HS-5 (cell line): ENCODE data around the gene GALNT4.

Experiments used
- DNase-seq: peaks from one replicate; pipeline ENCODE4 v3.0.0-alpha.2; 2012; ENCODE audit warnings: low read depth

Gene GALNT4

DNA sequence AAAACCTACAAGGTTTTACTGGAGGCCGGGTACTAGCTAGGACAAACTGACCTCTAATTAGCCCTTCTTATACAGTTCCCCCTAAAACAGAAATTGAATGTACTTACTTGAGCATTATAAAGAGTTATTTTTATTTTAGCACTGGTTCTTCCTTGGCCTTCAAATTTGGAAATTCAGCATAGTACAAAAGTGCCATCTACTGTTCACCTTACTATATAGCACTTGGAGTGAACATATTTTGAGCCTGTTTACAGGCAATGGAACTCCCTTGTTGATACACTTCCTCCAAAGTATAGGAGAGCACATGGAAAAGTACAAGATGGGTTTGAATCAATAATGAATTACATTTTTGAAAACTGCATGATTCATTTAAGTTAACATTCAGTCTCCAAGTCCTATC, 5.1 kb upstream of the GALNT4 start:
- DNase-seq: no peak

DNA sequence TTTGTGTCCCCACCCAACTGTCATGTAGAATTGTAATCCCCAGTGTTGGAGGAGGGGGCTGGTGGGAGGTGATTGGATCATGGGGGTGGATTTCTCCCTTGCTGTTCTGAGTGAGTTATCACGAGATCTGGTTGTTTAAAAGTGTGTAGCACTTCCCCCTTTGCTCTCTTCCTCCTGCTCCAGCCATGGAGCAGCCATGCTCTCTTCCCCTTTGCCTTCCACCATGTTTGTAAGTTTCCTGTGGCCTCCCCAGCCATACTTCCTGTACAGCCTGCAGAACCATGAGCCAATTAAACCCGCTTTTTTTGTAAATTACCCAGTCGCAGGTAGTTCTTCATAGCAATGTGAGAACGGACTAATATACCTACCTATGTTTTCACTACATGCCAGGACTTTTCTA, 3.8 kb upstream of the GALNT4 start:
- DNase-seq: no peak

DNA sequence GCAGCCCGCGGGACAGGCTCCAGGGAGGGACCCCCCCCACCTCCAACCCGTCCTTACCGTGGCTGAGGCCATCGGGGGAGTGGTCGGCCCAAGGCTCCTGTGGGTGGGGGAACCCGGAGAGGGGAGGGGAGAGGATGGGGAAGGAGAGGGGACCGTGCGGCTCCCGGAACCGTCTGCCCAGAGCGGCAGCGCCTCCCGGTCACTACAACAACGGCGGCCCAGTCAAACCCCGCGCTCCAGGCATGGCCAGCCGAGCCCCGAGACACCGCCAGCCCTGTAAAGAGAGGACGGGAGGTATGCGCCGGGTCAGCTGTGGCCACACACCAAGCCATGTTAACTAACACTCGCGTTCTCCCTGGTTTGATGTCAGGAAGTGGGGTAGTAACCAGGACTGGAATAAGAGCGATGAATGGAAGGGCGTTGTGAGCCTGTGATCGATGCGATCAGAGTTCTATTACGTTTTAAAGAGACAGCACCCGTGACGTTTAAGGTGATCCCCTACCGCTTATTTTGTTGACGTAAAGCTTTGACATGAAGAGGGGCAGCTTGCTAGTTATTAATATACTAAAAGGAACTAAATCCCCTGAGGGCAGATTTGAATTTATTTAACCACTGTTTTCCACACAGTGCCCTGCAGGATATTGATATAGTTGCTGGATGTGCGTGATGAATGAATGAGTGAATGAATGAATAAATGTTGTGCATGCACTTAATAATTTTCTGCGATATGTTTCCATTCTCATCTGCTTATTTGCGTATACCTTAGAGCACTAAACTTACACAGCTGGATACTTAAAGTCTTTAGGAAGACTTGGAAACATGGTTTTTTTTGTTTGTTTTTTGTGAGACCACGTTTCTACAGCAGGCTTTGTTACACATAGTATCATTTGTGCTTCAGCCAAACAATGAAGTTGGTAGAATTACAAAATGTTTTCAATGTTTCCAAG, 1.5 kb upstream of the GALNT4 start, which contains the start of gene POC1B:
Gene POC1B (minus strand): TSS at position 224 of the 947 bp plus-strand sequence. CDS start 152 bp downstream, at position 72.
- DNase-seq: peak; percentile 76

DNA sequence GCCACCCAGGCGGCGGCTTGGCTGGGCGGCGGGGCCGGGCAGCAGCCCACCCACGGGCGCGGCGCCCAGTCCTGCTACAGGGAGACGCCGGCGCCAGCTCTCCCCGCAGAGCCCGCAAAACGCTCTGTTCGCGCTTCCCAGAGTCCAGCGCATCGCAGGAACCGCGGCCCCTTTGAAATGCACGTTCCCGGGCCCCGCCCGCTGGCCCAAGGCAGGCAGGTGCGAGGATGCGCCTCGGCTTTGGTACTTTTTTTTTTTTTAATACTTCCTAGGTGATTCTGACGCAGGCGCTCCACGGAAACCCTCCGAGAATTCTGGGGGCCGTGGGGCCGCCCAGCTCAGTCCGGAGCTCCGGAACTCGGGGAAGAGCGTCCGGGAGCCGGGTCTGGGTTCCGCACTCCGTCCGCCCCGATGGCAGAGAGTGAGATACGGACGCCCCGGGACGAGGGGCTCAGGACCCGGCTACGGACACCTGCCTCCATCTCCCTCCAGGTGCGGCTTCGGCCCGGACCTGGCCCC, 768 bp upstream of the GALNT4 start:
- DNase-seq: no peak

DNA sequence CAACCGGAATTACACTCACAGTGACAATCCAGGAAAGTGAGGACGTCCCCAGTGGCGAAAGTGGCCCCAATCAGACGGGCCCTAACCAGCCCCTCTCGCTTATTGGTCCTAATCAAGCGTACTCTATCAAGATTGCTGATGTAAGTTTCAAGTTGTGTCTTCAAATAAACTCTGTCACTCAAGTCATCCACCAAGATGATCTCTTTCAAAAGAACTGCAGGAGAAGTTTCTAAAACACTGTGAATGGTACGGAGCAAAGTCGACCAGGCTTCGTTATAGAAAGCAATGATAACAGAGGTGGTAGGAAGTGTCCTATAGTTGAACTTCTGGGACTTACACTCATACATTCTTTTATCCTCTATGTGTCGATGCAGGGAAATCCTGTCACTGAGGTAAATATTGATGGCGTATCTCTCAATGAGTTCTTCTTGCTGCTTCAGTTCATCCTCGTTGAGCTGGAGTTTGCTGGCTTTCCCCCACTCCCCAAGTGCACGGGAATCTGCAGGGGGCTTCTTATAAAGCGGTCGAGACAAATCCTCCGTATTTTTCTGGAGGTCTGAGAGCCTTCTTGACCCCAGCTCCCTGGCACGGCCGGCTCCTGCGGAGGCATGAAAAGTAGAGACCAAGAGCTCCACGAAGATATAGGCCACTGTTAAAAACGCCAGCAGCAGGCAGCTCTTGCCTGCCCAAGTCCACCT, 604 bp downstream of the GALNT4 start:
- DNase-seq: no peak

DNA sequence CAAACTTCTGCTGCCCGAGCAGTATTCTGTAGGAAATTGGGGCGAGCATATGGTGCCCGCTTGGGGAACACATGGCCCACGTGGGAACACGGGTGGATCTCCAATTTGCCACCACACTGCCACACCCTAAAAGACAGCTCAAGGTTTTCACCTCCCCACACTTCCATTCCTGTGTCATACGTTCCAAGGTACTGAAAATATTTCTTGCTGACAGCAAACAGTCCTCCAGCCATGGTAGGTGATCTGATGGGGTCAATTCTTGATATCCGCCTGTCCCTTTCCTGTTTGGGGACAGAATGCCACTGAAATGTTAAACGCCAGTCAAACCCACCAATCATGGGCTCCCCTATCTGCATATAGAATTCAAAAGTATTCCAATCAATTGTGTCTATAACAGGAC, 1.2 kb downstream of the GALNT4 start:
- DNase-seq: no peak

DNA sequence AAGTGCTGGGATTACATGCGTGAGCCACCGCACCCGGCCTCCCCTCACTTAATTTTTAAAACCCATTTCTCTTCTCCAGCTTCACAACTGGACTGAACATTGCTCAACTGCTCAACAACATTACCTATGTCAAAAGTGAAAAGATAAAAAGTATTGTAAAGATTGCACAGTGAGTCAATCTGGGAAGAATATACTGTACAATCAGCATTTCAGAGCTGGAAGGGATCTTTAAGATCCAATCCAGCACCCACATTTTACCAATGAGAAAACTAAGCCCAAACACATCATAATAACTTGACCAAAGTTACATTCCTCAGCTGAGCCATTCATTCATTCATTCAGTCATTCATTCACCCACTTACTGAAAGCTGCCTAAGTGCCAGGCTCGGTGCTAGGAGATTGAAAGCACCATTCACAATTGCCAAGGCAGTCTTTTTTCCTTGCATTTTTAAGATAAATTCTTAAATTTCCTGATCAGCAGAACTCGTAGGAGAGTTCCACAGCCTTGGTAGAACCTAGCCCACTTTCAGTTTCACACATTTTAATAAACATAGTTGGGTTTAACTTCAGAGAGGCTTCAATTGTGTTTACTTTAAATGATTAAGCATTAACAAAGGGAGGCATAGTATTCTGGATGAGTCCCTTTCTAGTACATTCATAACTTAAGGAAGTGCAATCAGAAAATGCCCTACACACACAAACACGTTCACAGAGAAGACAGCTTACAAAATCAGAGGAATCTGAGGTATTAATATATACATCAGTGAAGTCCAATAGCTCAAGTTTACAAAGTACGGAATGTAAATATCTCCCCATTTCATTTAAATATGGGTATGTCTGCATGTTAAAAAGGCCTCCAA, 3.0 kb downstream of the GALNT4 start:
- no peak for DNase-seq

DNA sequence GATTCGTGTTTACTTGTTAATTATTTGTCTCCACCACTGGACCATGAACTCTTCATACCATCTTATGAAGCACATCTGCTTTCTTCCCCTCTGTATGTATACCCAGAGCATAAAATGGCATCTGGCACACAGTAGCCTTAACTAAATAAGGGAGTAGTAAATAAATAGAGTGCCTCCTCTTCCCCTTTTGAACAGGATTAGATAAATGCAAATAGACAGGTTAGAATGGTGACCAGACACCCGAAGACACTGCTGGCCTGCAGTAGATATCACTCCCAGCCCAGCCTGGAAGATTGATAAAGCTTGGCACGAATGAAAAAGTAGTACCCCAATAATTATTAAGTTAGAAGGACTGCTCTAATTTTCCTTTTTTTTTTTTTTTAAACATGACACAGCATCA, 6.9 kb downstream of the GALNT4 start:
- DNase-seq: no peak

DNA sequence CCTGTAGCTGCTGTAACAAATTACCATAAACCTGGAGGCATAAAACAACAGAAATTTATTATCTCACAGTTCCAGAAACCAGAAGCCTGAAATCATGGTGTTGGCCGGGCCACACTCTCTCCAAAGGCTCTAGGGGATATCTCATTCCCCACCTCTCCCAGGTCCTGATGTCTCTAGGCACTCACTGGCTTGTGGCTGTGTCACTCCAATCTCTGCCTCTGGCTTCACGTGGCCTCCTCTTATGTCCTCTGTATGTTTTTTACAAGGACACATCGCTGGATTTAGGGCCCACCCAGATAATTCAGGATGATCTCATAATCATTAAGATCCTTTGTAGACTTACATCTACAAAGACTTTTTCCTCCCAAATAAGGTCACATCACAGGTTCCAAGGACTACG, 8.0 kb downstream of the GALNT4 start:
- no peak for DNase-seq

DNA sequence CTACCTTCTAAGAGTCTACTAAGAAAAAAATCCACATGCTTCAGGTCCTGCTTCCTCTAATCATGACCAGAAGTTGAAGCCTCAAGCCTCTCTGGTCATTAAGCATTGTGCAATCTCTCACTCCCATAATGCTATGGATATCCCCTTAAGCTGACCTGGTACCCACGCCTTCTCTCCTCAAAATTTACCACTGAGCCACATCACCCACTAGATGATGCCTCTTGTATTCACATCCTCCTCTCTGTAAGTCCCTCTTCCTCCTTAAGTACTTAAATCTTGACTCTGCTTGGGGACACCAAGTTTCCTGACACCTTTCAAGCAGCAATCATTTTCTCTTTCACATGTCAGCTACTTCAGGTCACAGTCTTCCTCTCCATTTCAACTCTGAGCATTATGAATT, 9.8 kb downstream of the GALNT4 start:
- DNase-seq: no peak

DNA sequence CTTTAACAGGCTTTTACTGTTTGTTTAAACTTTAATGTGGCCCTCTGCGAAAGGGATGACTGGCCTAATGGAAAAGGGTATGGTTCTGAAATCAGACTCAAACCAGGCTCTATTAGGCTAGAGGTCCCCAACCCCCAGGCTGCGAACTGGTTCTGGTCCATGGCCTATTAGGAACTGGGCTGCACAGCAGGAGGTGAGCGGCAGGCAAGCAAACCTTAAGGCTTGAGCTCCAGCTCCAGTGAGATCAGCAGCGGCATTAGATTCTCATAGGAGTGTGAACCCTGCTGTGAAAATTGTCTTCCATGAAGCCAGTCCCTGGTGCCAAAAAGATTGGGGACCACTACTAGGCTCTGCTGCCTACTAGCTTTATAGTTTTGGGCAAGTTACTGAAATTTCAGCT, 11.1 kb downstream of the GALNT4 start:
- no peak for DNase-seq

DNA sequence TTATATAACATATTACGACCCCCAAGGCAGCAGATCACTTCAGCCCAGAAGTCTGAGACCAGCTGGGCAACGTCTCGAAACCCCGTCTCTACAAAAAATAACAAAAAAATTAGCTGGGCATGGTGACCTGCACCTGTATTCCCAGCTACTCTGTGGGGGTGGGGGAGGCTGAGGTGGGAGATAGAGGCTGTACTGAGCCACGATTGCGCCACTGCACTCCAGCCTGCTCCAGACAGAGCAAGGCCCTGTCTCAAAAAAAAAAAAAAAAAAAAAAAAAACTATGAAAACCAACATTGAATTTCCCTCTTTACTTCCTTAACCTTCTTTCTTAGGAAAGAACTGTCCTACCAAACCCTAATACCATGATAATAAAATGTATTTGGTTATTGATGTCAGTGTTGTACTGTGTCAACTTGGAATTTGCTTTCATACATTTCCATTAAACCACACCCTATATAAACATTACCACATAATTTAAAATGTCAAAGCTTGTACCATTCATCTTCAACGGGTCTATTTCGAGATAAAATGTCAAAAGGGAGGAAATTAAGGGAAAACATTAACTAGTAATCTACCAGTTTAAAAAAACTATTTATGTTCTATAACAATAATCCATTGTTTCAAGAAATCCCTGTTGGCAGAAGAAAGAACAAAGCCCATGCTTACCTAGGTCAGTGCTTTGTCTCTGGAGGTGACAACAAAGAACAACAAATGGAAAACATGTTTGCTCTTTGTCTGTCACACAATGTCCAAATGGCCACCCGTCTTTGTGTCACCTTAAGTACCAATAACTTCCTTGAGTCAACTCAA, 17.4 kb downstream of the GALNT4 start:
- DNase-seq: no peak

DNA sequence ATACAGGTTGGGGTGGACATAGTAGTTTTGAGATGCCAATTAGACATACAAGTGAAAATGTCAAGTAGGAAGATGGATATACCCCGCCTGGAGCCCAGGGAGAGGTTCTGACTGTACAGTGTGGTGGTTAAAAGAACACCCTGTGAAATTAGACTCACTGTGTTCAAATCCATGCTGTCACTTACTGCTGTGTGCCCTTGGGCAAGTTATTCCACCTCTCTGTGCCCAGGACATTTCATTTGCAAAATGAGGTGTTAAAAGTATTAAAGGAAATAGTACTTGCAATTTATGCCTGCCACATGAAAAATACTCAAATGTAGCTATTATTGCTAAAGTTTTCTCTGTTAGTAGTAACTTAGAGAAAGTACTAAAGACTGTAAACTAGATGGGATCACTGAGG, 18.5 kb downstream of the GALNT4 start:
- no peak for DNase-seq

DNA sequence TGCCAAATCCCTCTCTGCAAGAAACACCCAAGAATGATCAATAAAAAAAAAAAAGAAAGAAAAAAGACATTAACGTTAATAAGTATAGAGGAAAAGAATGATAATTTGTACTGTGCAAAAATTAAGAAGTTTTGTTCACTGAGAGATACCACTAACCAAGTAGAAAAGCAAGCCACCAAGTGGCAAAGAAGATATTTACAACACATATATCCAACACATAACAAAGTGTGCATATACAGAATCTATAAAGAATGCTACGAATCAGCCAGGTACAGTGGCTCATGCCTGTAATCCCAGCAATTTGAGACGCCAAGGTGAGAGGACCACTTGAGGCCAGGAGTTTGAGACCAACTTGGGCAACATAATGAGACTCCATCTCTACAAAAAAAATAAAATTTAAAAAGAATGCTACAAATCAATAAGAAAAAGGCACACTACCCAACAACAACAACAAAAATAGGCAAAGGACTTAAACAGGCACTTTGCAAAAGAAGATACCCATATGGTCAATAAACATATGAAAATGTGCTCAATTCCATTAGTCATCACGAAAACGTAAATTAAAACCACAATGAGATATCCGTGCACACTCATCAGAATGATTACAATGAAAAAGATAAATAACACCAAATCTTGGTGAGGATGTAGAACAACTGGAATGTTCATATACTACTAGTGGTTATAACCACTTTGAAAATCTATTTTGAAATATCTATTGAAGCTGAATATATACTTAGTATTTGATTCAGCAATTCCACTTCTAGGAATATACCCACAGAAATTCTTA, 19.8 kb downstream of the GALNT4 start:
- peak; percentile 57 for DNase-seq

DNA sequence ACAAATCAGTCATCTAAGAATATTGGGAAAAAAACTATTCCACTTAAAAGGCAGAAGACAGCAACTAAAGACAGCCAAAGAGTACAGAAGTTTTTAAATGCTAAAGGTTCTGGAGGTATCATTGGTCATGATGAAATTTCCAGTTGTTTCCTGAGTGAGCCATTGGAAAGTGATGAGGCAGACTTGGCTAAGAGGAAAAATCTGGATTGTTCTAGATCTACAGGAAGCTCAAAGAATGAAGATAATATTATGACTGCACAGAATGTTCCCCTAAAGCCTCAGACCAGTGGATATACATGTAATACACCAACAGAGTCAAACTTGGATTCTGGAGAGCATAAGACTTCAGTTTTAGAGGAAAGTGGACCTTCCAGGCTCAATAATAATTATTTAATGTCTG, 22.8 kb downstream of the GALNT4 start:
- no peak for DNase-seq

DNA sequence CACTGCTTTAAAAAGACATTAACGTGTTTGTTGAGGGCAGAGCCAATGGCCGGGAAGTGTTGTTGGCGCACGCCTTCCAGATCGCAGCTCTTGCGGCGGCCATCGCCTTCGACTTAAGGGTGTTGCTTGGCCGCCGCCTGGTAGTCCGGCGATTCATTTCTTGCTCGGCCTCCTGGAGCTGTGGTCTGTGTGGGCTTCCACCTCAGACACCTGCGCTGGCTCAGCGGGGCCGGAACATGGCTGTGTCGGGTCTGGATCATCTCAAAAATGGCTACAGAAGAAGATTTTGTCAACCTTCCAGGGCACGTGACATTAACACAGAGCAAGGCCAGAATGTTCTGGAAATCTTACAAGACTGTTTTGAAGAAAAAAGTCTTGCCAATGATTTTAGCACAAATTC, 24.7 kb downstream of the GALNT4 start:
- DNase-seq: no peak

DNA sequence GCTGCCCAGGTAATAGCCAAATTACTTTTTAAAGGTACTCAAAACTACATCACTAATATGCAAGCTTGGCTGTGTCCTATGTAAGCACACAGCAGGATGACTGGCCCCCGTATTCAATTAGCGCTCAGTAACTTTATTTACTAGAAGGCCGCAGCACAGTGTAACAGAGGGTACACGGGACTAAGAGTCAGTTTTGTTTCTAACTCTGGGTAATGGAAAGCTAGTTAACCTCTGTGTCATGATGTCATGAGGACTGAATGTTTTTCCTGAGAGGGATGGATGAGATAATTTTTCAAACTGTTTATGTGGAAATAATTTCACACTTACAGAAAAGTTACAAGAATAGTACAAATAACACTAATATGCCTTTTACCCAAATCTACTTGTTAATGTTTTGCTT, 27.1 kb downstream of the GALNT4 start:
- no peak for DNase-seq

DNA sequence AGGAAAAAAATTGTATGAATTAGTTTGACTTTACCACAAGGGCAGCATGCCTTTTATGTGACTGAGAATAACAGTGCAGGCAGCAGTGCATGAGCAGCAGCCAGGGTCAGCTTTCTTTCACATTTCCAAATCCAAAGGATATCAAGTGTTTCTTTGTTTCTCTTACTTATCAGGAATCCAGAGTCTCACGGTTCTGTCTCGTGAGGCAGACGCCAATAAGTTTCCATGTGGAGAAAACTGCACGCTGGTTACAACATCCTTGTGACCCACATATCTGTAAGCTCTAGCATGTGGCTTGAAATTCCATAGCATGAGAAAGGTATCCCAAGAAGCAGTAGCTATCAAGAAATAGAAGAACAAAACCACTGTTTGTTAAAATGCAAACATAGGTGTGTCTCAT, 27.6 kb downstream of the GALNT4 start:
- no peak for DNase-seq

DNA sequence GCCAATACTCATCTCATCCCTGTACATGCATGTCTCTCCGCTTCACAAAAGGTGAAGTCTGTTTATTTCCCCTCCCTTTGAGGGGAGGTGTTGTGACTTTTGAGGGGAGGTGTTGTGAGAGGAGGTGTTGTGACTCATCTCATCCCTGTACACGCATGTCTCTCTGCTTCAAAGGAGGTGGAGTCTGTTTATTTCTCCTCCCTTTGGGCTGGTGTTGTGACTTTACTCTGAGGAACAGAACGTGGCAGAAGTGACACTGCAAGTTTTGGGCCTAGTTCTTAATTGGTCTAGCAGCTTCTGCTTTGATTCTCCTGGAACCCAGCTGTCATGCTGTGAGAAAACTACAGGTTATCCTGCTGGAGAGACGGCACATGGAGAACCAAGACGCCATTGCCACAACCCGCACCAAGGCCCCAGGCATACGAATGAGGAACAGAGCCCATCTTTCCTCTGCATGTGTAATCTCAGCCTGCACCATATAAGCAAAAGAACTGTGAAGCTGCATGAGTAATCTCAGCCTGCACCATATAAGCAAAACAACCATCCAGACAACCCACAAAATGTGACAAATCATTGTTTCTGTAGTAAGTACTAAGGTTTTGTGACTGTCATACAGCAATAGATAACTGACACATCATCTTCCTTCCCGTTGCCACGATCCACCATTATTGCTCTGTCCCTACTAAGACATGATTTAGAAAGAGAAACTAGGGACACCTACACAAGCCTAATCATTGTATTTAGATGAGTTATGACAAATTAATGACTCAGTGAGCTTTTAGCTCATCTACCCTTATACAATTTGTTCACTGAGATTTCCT, 30.0 kb downstream of the GALNT4 start:
- DNase-seq: peak; percentile 10
